ENCODE measurements around the gene SLC12A9.

DNA sequence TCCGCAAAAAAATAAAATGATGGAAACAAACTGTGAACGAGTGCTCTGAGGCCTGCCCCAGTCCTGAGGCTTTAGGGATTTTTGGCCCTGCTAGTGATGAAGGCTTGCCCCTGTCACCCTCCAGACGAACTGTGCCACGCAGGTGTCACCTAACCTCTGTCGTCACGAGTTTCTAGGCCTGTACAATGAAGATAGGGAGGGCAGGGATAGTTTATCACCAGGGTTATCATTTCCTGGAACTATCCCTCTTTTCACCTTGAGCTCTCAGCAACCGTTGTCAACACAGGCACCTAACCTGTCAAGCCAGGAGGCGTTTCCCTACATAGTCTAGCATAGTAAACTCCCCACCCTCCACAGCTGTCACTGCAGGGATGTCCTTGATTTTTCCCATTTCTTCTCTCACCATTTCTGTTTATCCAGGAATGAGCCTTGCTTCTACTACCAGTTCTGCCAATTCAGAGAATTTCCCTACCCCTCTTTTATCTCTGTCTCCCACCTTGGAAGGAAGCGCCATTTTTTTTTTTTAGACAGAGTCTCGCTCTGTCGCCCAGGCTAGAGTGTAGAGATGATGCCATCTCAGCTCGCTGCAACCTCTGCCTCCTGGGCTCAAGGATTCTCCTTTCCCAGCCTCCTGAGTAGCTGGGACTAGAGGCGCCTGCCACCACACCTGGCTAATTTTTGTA lies 45.4 kb downstream of the SLC12A9 start:
- TF ChIP-seq, protein P1, sequence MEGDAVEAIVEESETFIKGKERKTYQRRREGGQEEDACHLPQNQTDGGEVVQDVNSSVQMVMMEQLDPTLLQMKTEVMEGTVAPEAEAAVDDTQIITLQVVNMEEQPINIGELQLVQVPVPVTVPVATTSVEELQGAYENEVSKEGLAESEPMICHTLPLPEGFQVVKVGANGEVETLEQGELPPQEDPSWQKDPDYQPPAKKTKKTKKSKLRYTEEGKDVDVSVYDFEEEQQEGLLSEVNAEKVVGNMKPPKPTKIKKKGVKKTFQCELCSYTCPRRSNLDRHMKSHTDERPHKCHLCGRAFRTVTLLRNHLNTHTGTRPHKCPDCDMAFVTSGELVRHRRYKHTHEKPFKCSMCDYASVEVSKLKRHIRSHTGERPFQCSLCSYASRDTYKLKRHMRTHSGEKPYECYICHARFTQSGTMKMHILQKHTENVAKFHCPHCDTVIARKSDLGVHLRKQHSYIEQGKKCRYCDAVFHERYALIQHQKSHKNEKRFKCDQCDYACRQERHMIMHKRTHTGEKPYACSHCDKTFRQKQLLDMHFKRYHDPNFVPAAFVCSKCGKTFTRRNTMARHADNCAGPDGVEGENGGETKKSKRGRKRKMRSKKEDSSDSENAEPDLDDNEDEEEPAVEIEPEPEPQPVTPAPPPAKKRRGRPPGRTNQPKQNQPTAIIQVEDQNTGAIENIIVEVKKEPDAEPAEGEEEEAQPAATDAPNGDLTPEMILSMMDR (IDR thresholded peaks at IDR 0.05) = no peak
- TF ChIP-seq EZH2 (IDR thresholded peaks at IDR 0.05; ENCODE audit: borderline replicate concordance, insufficient read depth, low read depth, low read length, poor library complexity, severe bottlenecking) = no peak

Measured in B cell (primary cell).